ENCODE data around the gene TRIM14. TPM values are rescaled to one million over a fixed set of nuclear protein-coding genes. Genes with fewer than 3 reads are reported as not detected.

The TRIM14 gene
- polyA plus RNA-seq, 2 of the 4 experiments (the other 2 are of a cell fraction) = 8.8 to 9.2 TPM

DNA sequence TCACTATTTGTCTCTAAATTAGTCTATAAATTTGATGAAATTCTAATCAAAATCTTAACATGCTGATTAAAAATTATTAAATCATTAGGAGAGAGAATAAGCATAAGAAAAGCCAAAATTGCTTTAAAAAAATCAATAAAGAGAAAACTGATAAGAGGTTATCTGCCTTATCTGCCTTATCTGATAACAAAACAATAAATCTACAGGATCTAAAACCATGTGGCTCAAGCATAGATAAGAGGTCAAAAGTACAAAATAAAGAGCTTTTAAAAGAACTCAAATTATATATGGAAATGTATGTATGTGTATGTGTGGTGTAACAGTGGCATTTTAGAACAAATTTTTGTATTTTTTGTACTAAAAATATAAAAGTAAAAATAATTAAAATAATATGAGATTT is 18.6 kb downstream of the TRIM14 start:
- Histone ChIP-seq H3K4me3 (no peak overlapping the region), H3K9me3 (no peaks in the 10 kb centered on the region), H3K4me1 (no peaks in the 10 kb centered on the region), H3K4me2 (no peak overlapping the region), H3K27ac (no peak overlapping the region)
- ATAC-seq (no peak), DNase-seq (ENCODE audit: low read depth in 1 of 2, low spot score in 1 of 2) (no peak), FAIRE-seq (no peak)
- POLR2A ChIA-PET = no interaction called here
- CTCF ChIA-PET = interaction anchor here (1.9 kb wide), 1 partner anchor 17 kb away, joined by 4 read pairs; no protein-coding TSS in a partner anchor
- TF ChIP-seq BHLHE40 (IDR thresholded peaks at IDR 0.05; ENCODE audit: low read depth, low read length) (no peak), JUN (IDR thresholded peaks at IDR 0.05) (no peak), CBX2 (IDR thresholded peaks at IDR 0.05; ENCODE audit: borderline replicate concordance, low read depth) (no peak), KDM5A (IDR thresholded peaks at IDR 0.05) (no peak), NR3C1 (IDR thresholded peaks at IDR 0.05) (no peak), FOSB (CRISPR knock-in tag; IDR thresholded peaks at IDR 0.05) (no peak), HDAC2 (IDR thresholded peaks at IDR 0.05) (no peak), TP53 (CRISPR knock-in tag; IDR thresholded peaks at IDR 0.05) (no peak), ZSCAN20 (CRISPR knock-in tag; IDR thresholded peaks at IDR 0.05) (no peak), MAX (IDR thresholded peaks at IDR 0.05) (no peak), ESRRA (IDR thresholded peaks at IDR 0.05; ENCODE audit: borderline replicate concordance, low read length) (no peak), ATOH8 (CRISPR knock-in tag; IDR thresholded peaks at IDR 0.05; ENCODE audit: low read depth) (no peak), RAD21 (conservative IDR thresholded peaks at IDR 0.05 in 1 of 2, IDR thresholded peaks at IDR 0.05 in 1 of 2) (no peak), POLR2A (IDR thresholded peaks at IDR 0.05; ENCODE audit: low read length) (no peak), FOXS1 (CRISPR knock-in tag; IDR thresholded peaks at IDR 0.05) (no peak), MAFK (IDR thresholded peaks at IDR 0.05; ENCODE audit: partially characterized antibody) (no peak), TFCP2L1 (CRISPR knock-in tag; IDR thresholded peaks at IDR 0.05) (no peak), POLR2AphosphoS2 (conservative IDR thresholded peaks at IDR 0.05; ENCODE audit: low read length) (no peak)
- TF ChIP-seq, protein P1, sequence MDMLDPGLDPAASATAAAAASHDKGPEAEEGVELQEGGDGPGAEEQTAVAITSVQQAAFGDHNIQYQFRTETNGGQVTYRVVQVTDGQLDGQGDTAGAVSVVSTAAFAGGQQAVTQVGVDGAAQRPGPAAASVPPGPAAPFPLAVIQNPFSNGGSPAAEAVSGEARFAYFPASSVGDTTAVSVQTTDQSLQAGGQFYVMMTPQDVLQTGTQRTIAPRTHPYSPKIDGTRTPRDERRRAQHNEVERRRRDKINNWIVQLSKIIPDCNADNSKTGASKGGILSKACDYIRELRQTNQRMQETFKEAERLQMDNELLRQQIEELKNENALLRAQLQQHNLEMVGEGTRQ (IDR thresholded peaks at IDR 0.05) = no peak

GRCh38 chr9:98099898-98100297 is 19.1 kb downstream of the TRIM14 start:
- ChIA-PET POLR2A (no interaction called here), CTCF (interaction anchor here (1.9 kb wide), 1 partner anchor 18 kb away, joined by 4 read pairs; no protein-coding TSS in a partner anchor)
- ATAC-seq = no peak
- Histone ChIP-seq H3K4me1 (no peaks in the 10 kb centered on the region), H3K9me3 (no peaks in the 10 kb centered on the region), H3K4me3 (no peak overlapping the region), H3K4me2 (no peak overlapping the region), H3K27ac (no peak overlapping the region)
- TF ChIP-seq POLR2AphosphoS2 (conservative IDR thresholded peaks at IDR 0.05; ENCODE audit: low read length) = no peak
- TF ChIP-seq EHF (CRISPR knock-in tag; IDR thresholded peaks at IDR 0.05) = no peak
- no peak for TF ChIP-seq HOXB13 (CRISPR knock-in tag; IDR thresholded peaks at IDR 0.05; ENCODE audit: low read depth)
- no peak for TF ChIP-seq KDM5A (IDR thresholded peaks at IDR 0.05)
- TF ChIP-seq HMGXB4 (CRISPR knock-in tag; IDR thresholded peaks at IDR 0.05; ENCODE audit: borderline replicate concordance) = no peak
- no peak for TF ChIP-seq BCL3 (IDR thresholded peaks at IDR 0.05)
- TF ChIP-seq CHD2 (IDR thresholded peaks at IDR 0.05; ENCODE audit: low read length, partially characterized antibody) = no peak
- TF ChIP-seq, protein P2, sequence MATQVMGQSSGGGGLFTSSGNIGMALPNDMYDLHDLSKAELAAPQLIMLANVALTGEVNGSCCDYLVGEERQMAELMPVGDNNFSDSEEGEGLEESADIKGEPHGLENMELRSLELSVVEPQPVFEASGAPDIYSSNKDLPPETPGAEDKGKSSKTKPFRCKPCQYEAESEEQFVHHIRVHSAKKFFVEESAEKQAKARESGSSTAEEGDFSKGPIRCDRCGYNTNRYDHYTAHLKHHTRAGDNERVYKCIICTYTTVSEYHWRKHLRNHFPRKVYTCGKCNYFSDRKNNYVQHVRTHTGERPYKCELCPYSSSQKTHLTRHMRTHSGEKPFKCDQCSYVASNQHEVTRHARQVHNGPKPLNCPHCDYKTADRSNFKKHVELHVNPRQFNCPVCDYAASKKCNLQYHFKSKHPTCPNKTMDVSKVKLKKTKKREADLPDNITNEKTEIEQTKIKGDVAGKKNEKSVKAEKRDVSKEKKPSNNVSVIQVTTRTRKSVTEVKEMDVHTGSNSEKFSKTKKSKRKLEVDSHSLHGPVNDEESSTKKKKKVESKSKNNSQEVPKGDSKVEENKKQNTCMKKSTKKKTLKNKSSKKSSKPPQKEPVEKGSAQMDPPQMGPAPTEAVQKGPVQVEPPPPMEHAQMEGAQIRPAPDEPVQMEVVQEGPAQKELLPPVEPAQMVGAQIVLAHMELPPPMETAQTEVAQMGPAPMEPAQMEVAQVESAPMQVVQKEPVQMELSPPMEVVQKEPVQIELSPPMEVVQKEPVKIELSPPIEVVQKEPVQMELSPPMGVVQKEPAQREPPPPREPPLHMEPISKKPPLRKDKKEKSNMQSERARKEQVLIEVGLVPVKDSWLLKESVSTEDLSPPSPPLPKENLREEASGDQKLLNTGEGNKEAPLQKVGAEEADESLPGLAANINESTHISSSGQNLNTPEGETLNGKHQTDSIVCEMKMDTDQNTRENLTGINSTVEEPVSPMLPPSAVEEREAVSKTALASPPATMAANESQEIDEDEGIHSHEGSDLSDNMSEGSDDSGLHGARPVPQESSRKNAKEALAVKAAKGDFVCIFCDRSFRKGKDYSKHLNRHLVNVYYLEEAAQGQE (IDR thresholded peaks at IDR 0.05) = no peak
- no peak for TF ChIP-seq RAD21 (conservative IDR thresholded peaks at IDR 0.05 in 1 of 2, IDR thresholded peaks at IDR 0.05 in 1 of 2)
- no peak for TF ChIP-seq HDAC2 (IDR thresholded peaks at IDR 0.05)
- no peak for TF ChIP-seq EHMT2 (IDR thresholded peaks at IDR 0.05; ENCODE audit: low read depth)
- TF ChIP-seq, protein P1 (IDR thresholded peaks at IDR 0.05) = no peak
- TF ChIP-seq HOXB5 (CRISPR knock-in tag; IDR thresholded peaks at IDR 0.05) = no peak
- no peak for TF ChIP-seq NPAS2 (CRISPR knock-in tag; IDR thresholded peaks at IDR 0.05; ENCODE audit: borderline replicate concordance)
- no peak for DNase-seq (ENCODE audit: low read depth in 1 of 2, low spot score in 1 of 2)
- no peak for FAIRE-seq
- WGBS (ENCODE audit: missing lambda C conversion rate) = 94% methylated on average over 5 of the region's 5 CpGs
